Measurements from ENCODE around the gene BTRC.

BTRC gene

DNA sequence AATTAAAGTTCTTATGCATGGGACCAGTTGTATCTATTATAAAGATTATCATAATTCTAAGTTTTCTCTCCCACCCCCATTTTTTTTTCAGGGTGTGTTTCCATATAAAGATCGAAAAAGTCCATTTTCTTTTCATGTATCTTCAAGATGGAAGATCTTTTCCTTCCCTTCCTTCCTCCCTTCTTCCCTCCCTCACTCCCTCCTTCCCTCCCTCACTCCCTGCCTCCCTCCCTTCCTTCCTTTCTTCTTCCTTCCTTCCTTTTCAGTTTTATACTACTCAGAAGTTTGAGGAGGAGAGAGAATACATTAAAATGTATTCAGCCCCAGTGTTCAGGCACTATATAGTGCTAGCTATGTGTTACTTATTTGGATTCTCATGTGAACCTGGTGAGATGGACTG is 136.1 kb downstream of the BTRC start:
- TF ChIP-seq CTCF (IDR thresholded peaks at IDR 0.05; ENCODE audit: low read depth, low read length) = no peak
- no peak for DNase-seq (ENCODE audit: low read depth in 2 of 2)
- no peak overlapping the region for H3K4me3 ChIP-seq (replicated peaks in 1 of 2; ENCODE audit: low read depth in 2 of 2, low read length in 2 of 2)

- no peak overlapping the region for H3K4me3 ChIP-seq (replicated peaks in 1 of 2; ENCODE audit: low read depth in 2 of 2, low read length in 2 of 2)
- TF ChIP-seq CTCF (IDR thresholded peaks at IDR 0.05; ENCODE audit: low read depth, low read length) = no peak
- DNase-seq (ENCODE audit: low read depth in 2 of 2) = no peak
These were observed 138.2 kb downstream of the BTRC start for GRCh38 chr10:101492205-101492604.

DNA sequence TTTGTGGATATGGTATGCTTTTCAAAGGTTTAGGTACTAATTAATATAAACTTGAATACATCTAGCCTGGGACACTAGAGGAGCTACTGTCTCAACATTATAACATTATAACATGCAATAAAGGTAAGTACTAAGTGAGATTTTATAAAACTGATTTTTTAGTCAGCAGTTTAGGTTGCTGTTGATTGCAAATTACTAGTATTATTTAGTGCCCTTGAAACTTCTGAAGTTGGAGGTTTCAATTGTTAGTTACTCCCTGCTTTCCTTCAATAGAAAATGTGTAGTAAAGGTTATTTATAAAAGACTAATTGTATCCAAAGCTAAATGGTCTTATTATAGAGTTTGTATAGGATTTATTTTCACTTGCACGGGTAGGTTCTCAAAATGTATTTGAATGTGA is 138.8 kb downstream of the BTRC start:
- no peak for DNase-seq (ENCODE audit: low read depth in 2 of 2)
- no peak for TF ChIP-seq CTCF (IDR thresholded peaks at IDR 0.05; ENCODE audit: low read depth, low read length)
- H3K4me3 ChIP-seq (replicated peaks in 1 of 2; ENCODE audit: low read depth in 2 of 2, low read length in 2 of 2) = no peak overlapping the region

DNA sequence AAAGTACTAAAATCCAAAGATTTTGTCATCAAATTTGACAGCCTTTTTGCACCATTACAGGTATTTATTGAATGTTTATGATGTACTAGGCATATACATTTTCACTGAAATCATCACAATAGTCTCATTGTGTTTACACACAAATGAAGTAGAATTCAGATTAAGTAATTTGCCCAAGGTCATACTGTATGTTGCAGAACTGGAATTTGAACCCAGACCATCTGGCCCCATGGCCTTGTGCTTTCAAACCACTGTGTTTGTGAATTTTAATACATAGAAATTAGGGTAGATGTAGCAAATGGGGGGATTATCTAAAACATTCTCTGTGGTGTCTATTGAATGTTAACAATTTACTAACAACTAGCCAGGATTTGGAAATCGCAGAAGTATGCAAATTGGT is 139.3 kb downstream of the BTRC start:
- no peak overlapping the region for H3K4me3 ChIP-seq (replicated peaks in 1 of 2; ENCODE audit: low read depth in 2 of 2, low read length in 2 of 2)
- no peak for DNase-seq (ENCODE audit: low read depth in 2 of 2)
- TF ChIP-seq CTCF (IDR thresholded peaks at IDR 0.05; ENCODE audit: low read depth, low read length) = no peak

GRCh38 chr10:101493782-101494281 is 139.9 kb downstream of the BTRC start:
- DNase-seq (ENCODE audit: low read depth in 2 of 2) = no peak
- no peak for TF ChIP-seq CTCF (IDR thresholded peaks at IDR 0.05; ENCODE audit: low read depth, low read length)
- H3K4me3 ChIP-seq (replicated peaks in 1 of 2; ENCODE audit: low read depth in 2 of 2, low read length in 2 of 2) = no peak overlapping the region

- no peak overlapping the region for H3K4me3 ChIP-seq (replicated peaks in 1 of 2; ENCODE audit: low read depth in 2 of 2, low read length in 2 of 2)
- no peak for DNase-seq (ENCODE audit: low read depth in 2 of 2)
- no peak for TF ChIP-seq CTCF (IDR thresholded peaks at IDR 0.05; ENCODE audit: low read depth, low read length)
These were observed 140.7 kb downstream of the BTRC start for GRCh38 chr10:101494650-101495049.

- DNase-seq (ENCODE audit: low read depth in 2 of 2) = peak; percentile 15 to 26
- H3K4me3 ChIP-seq (replicated peaks in 1 of 2; ENCODE audit: low read depth in 2 of 2, low read length in 2 of 2) = no peak overlapping the region
- no peak for TF ChIP-seq CTCF (IDR thresholded peaks at IDR 0.05; ENCODE audit: low read depth, low read length)
These were observed 141.5 kb downstream of the BTRC start for GRCh38 chr10:101495324-101495925.

Measured in cardiac fibroblast (primary cell).